ENCODE data around the gene DHRS13. TPM values are rescaled to one million over a fixed set of nuclear protein-coding genes. Genes with fewer than 3 reads are reported as not detected.

DHRS13 gene
- total RNA-seq, 1 donor from 2014 or later: 16.5 TPM

- no peak for TF ChIP-seq CTCF (IDR thresholded peaks at IDR 0.05)
- Histone ChIP-seq H3K36me3 (peaks cover 0 to 13% of the 10 kb centered on the region in 2 donors), H3K27me3 (no peaks in the 10 kb centered on the region), H3K9me3 (peaks cover 0 to 5% of the 10 kb centered on the region in 2 donors), H3K27ac (no peak overlapping the region), H3K4me3 (no peak overlapping the region), H3K4me1 (no peaks in the 10 kb centered on the region)
- no peak for DNase-seq (ENCODE audit: low spot score in 2 of 2)
- intact Hi-C loops (cut with DNase I): no loop called here
Measured at GRCh38 chr17:28929787-28930186, 26.9 kb upstream of the DHRS13 start.

GRCh38 chr17:28928061-28928460 lies 25.2 kb upstream of the DHRS13 start:
- Histone ChIP-seq H3K27me3 (no peaks in the 10 kb centered on the region), H3K36me3 (peaks cover 11 to 27% of the 10 kb centered on the region in 2 donors), H3K4me1 (no peaks in the 10 kb centered on the region), H3K27ac (no peak overlapping the region), H3K9me3 (peaks cover 0 to 5% of the 10 kb centered on the region in 2 donors), H3K4me3 (no peak overlapping the region)
- intact Hi-C loops (cut with DNase I): no loop called here
- no peak for DNase-seq (ENCODE audit: low spot score in 2 of 2)
- TF ChIP-seq CTCF (IDR thresholded peaks at IDR 0.05): no peak

- no peaks in the 10 kb centered on the region for H3K4me1 ChIP-seq
- H3K4me3 ChIP-seq: no peak overlapping the region
- no peaks in the 10 kb centered on the region for H3K27me3 ChIP-seq
- peak overlapping the region; percentile 17 to 50 for H3K27ac ChIP-seq
- peaks cover 18 to 39% of the 10 kb centered on the region in 2 donors for H3K36me3 ChIP-seq
- intact Hi-C loops (cut with DNase I): no loop called here
- H3K9me3 ChIP-seq: peaks cover 0 to 5% of the 10 kb centered on the region in 2 donors
- no peak for DNase-seq (ENCODE audit: low spot score in 2 of 2)
- no peak for TF ChIP-seq CTCF (IDR thresholded peaks at IDR 0.05)
Measured at GRCh38 chr17:28926786-28927185, 23.9 kb upstream of the DHRS13 start.

GRCh38 chr17:28926366-28926765 lies 23.5 kb upstream of the DHRS13 start:
- Histone ChIP-seq H3K36me3 (peaks cover 22 to 44% of the 10 kb centered on the region in 2 donors), H3K27me3 (no peaks in the 10 kb centered on the region), H3K9me3 (peaks cover 0 to 5% of the 10 kb centered on the region in 2 donors), H3K4me1 (no peaks in the 10 kb centered on the region), H3K27ac (peak overlapping the region; percentile 17 to 50), H3K4me3 (no peak overlapping the region)
- no peak for TF ChIP-seq CTCF (IDR thresholded peaks at IDR 0.05)
- DNase-seq (ENCODE audit: low spot score in 2 of 2): no peak
- intact Hi-C loops (cut with DNase I): no loop called here

GRCh38 chr17:28925912-28926365 lies 23.1 kb upstream of the DHRS13 start:
- H3K27ac ChIP-seq: no peak overlapping the region

More at GRCh38 chr17:28925912-28926365, 23.1 kb upstream of the DHRS13 start:
- no peak for TF ChIP-seq CTCF (IDR thresholded peaks at IDR 0.05)
- Histone ChIP-seq H3K27me3 (no peaks in the 10 kb centered on the region), H3K36me3 (peaks cover 26 to 48% of the 10 kb centered on the region in 2 donors), H3K4me3 (no peak overlapping the region), H3K9me3 (peaks cover 0 to 5% of the 10 kb centered on the region in 2 donors), H3K4me1 (no peaks in the 10 kb centered on the region)
- intact Hi-C loops (cut with DNase I): no loop called here
- no peak for DNase-seq (ENCODE audit: low spot score in 2 of 2)
